Measurements from ENCODE around the gene TTYH2.
A peak's percentile ranks its signal among the peaks of the same experiment; 100 is the strongest.

TTYH2 gene

GRCh38 chr17:74196541-74197317 is 16.6 kb upstream of the TTYH2 start:
- DNase-seq: no peak

- no peak for DNase-seq
Observed at GRCh38 chr17:74197801-74198200, 15.6 kb upstream of the TTYH2 start.

- no peak for DNase-seq
Observed at GRCh38 chr17:74198694-74199093, 14.7 kb upstream of the TTYH2 start.

GRCh38 chr17:74199306-74200092 is 13.9 kb upstream of the TTYH2 start:
- peak; percentile 42 for DNase-seq

- no peak for DNase-seq
Observed at GRCh38 chr17:74200112-74200511, 13.3 kb upstream of the TTYH2 start.

GRCh38 chr17:74201250-74201649 is 12.1 kb upstream of the TTYH2 start:
- no peak for DNase-seq

- DNase-seq: no peak
Observed at GRCh38 chr17:74201948-74202347, 11.4 kb upstream of the TTYH2 start.

GRCh38 chr17:74202938-74203337 is 10.4 kb upstream of the TTYH2 start:
- no peak for DNase-seq

GRCh38 chr17:74203439-74204240 is 9.7 kb upstream of the TTYH2 start, which contains the start of gene RPL38:
Gene RPL38, plus strand, starts transcription at chr17:74203678. Its CDS starts 278 bp downstream, at chr17:74203956.
- DNase-seq: peak; percentile 91

- no peak for DNase-seq
Observed at GRCh38 chr17:74204474-74204873, 8.9 kb upstream of the TTYH2 start.

GRCh38 chr17:74205274-74205673 is 8.1 kb upstream of the TTYH2 start:
- no peak for DNase-seq

GRCh38 chr17:74206332-74206818 is 7.0 kb upstream of the TTYH2 start:
- DNase-seq: no peak

GRCh38 chr17:74210191-74211140 is 2.9 kb upstream of the TTYH2 start:
- peak; percentile 69 for DNase-seq

GRCh38 chr17:74211141-74211911 is 2.0 kb upstream of the TTYH2 start:
- no peak for DNase-seq

GRCh38 chr17:74211912-74212208 is 1.5 kb upstream of the TTYH2 start:
- no peak for DNase-seq

- DNase-seq: no peak
Observed at GRCh38 chr17:74212209-74212912, 1.0 kb upstream of the TTYH2 start.

GRCh38 chr17:74213861-74214391 is 555 bp downstream of the TTYH2 start:
- DNase-seq: no peak

GRCh38 chr17:74214484-74215341 is 1.3 kb downstream of the TTYH2 start:
- no peak for DNase-seq

GRCh38 chr17:74215342-74215727 is 2.0 kb downstream of the TTYH2 start:
- DNase-seq: no peak
